Measurements from ENCODE around the gene TEAD3. TPM values are rescaled to one million over a fixed set of nuclear protein-coding genes. Genes with fewer than 3 reads are reported as not detected.

The TEAD3 gene
- polyA plus RNA-seq, 1 donor from 2014 or later, result 0.10 TPM

- Histone ChIP-seq H4K20me1 (ENCODE audit: insufficient read depth) (no peaks in the 10 kb centered on the region), H3K9me3 (ENCODE audit: low read length) (no peaks in the 10 kb centered on the region), H3K79me2 (replicated peaks; ENCODE audit: insufficient read depth, low read length) (no peaks in the 10 kb centered on the region), H3K4me3 (ENCODE audit: low read length) (no peak overlapping the region), H3K9me2 (ENCODE audit: insufficient read depth, low read length) (no peaks in the 10 kb centered on the region), H3K9ac (ENCODE audit: low read length) (no peak overlapping the region), H2AFZ (ENCODE audit: low read depth, low read length) (no peak overlapping the region), H3K27me3 (ENCODE audit: insufficient read depth, low read depth, low read length) (no peaks in the 10 kb centered on the region), H3K36me3 (ENCODE audit: insufficient read depth, low read length) (no peaks in the 10 kb centered on the region), H3F3A (ENCODE audit: insufficient read depth, low read length, poor library complexity, severe bottlenecking) (no peaks in the 10 kb centered on the region), H3K4me2 (ENCODE audit: low read length) (no peak overlapping the region), H3K27ac (ENCODE audit: low read length) (no peak overlapping the region)
- TF ChIP-seq CTCF (IDR thresholded peaks at IDR 0.05; ENCODE audit: poor library complexity, severe bottlenecking), result no peak
- TF ChIP-seq TAF1 (IDR thresholded peaks at IDR 0.05; ENCODE audit: low read depth), result no peak
- no peak for TF ChIP-seq EP300 (conservative IDR thresholded peaks at IDR 0.05; ENCODE audit: poor library complexity, severe bottlenecking)
- no peak for TF ChIP-seq EZH2 (IDR thresholded peaks at IDR 0.05; ENCODE audit: borderline replicate concordance, insufficient read depth, low read length, poor library complexity, severe bottlenecking)
- TF ChIP-seq POLR2AphosphoS5 (IDR thresholded peaks at IDR 0.05), result no peak
- TF ChIP-seq, protein P1, sequence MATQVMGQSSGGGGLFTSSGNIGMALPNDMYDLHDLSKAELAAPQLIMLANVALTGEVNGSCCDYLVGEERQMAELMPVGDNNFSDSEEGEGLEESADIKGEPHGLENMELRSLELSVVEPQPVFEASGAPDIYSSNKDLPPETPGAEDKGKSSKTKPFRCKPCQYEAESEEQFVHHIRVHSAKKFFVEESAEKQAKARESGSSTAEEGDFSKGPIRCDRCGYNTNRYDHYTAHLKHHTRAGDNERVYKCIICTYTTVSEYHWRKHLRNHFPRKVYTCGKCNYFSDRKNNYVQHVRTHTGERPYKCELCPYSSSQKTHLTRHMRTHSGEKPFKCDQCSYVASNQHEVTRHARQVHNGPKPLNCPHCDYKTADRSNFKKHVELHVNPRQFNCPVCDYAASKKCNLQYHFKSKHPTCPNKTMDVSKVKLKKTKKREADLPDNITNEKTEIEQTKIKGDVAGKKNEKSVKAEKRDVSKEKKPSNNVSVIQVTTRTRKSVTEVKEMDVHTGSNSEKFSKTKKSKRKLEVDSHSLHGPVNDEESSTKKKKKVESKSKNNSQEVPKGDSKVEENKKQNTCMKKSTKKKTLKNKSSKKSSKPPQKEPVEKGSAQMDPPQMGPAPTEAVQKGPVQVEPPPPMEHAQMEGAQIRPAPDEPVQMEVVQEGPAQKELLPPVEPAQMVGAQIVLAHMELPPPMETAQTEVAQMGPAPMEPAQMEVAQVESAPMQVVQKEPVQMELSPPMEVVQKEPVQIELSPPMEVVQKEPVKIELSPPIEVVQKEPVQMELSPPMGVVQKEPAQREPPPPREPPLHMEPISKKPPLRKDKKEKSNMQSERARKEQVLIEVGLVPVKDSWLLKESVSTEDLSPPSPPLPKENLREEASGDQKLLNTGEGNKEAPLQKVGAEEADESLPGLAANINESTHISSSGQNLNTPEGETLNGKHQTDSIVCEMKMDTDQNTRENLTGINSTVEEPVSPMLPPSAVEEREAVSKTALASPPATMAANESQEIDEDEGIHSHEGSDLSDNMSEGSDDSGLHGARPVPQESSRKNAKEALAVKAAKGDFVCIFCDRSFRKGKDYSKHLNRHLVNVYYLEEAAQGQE (IDR thresholded peaks at IDR 0.05; ENCODE audit: borderline replicate concordance), result no peak
- TF ChIP-seq RAD21 (conservative IDR thresholded peaks at IDR 0.05), result no peak
- no peak for TF ChIP-seq MXI1 (conservative IDR thresholded peaks at IDR 0.05; ENCODE audit: poor library complexity, severe bottlenecking)
- no peak for TF ChIP-seq SMC3 (conservative IDR thresholded peaks at IDR 0.05; ENCODE audit: poor library complexity)
Measured at GRCh38 chr6:35524380-35525020, 27.6 kb upstream of the TEAD3 start.

- no peak overlapping the region for H3K27ac ChIP-seq (ENCODE audit: low read length)
- H3K9ac ChIP-seq (ENCODE audit: low read length), result no peak overlapping the region
- TF ChIP-seq EZH2 (IDR thresholded peaks at IDR 0.05; ENCODE audit: borderline replicate concordance, insufficient read depth, low read length, poor library complexity, severe bottlenecking), result no peak
- TF ChIP-seq RAD21 (conservative IDR thresholded peaks at IDR 0.05), result peak; percentile 53
- TF ChIP-seq TAF1 (IDR thresholded peaks at IDR 0.05; ENCODE audit: low read depth), result no peak
- peak; percentile 59 for TF ChIP-seq CTCF (IDR thresholded peaks at IDR 0.05; ENCODE audit: poor library complexity, severe bottlenecking)
- peak; percentile 50 for TF ChIP-seq SMC3 (conservative IDR thresholded peaks at IDR 0.05; ENCODE audit: poor library complexity)
- no peaks in the 10 kb centered on the region for H3K9me2 ChIP-seq (ENCODE audit: insufficient read depth, low read length)
- H3K4me3 ChIP-seq (ENCODE audit: low read length), result no peak overlapping the region
- H4K20me1 ChIP-seq (ENCODE audit: insufficient read depth), result no peaks in the 10 kb centered on the region
- no peaks in the 10 kb centered on the region for H3K27me3 ChIP-seq (ENCODE audit: insufficient read depth, low read depth, low read length)
- no peak overlapping the region for H2AFZ ChIP-seq (ENCODE audit: low read depth, low read length)
- H3K4me2 ChIP-seq (ENCODE audit: low read length), result no peak overlapping the region
- no peaks in the 10 kb centered on the region for H3K79me2 ChIP-seq (replicated peaks; ENCODE audit: insufficient read depth, low read length)
- no peaks in the 10 kb centered on the region for H3K9me3 ChIP-seq (ENCODE audit: low read length)
- no peaks in the 10 kb centered on the region for H3F3A ChIP-seq (ENCODE audit: insufficient read depth, low read length, poor library complexity, severe bottlenecking)
- no peaks in the 10 kb centered on the region for H3K36me3 ChIP-seq (ENCODE audit: insufficient read depth, low read length)
Measured at GRCh38 chr6:35522660-35523658, 26.1 kb upstream of the TEAD3 start.

All from neural cell (in vitro differentiated cells).